SK-N-MC (cell line): ENCODE measurements around the gene NBPF1.

Source experiments
- EZH2 ChIP-seq: fragments of 200-600 bp; sonication (generic); IDR thresholded peaks from one replicate; pipeline ENCODE4 v1.6.1; 2017; ENCODE audit warnings: antibody characterized with exemption
- POLR2AphosphoS5 ChIP-seq: IDR thresholded peaks from 2 replicates; pipeline ENCODE4 v1.6.1; 2012; ENCODE audit warnings: mild to moderate bottlenecking, low read depth, low read length, borderline replicate concordance

GRCh38 chr1:16613185-16614147, at the start of gene NBPF1:
- peak; percentile 100 for TF ChIP-seq POLR2AphosphoS5
- no peak for TF ChIP-seq EZH2
